Stimulated activated effector memory CD8-positive, alpha-beta T cell treated with anti-CD3 and anti-CD28 coated beads, Interleukin-12 subunit alpha, Interleukin-12 subunit beta, amount 100 ng/mL, for 72 hours (primary cell): Measurements from ENCODE around the gene AJAP1.

Experiments
- ATAC-seq: fragments of 150-1000 bp; cut with Tn5 transposase; 2 replicates; pipeline ENCODE4 v1.10.0; 2021
- DNase-seq, 2 donors: peaks; one replicate each; pipeline ENCODE4 v3.0.0; 2021 to 2022; ENCODE audit warnings: low spot score in 2 of 2
- H3K27ac Mint-ChIP-seq: one replicate; pipeline ENCODE4 v1.8.0; 2022; ENCODE audit warnings: mild to moderate bottlenecking, mixed read lengths
- H3K36me3 Mint-ChIP-seq: one replicate; pipeline ENCODE4 v1.8.0; 2022; ENCODE audit warnings: mild to moderate bottlenecking, mixed read lengths
- H3K4me1 Mint-ChIP-seq: one replicate; pipeline ENCODE4 v1.8.0; 2022; ENCODE audit warnings: mixed read lengths
- H3K4me3 Mint-ChIP-seq: one replicate; pipeline ENCODE4 v1.8.0; 2022; ENCODE audit warnings: mild to moderate bottlenecking, mixed read lengths
- H3K9me3 Mint-ChIP-seq: one replicate; pipeline ENCODE4 v1.8.0; 2022; ENCODE audit warnings: mixed read lengths

The AJAP1 gene

GRCh38 chr1:4710592-4711415 is 56.4 kb downstream of the AJAP1 start:
- H3K9me3 Mint-ChIP-seq, result no peaks in the 10 kb centered on the region
- peaks cover 6% of the 10 kb centered on the region for H3K4me1 Mint-ChIP-seq
- no peak overlapping the region for H3K4me3 Mint-ChIP-seq
- ATAC-seq (no peak), DNase-seq (no peak)
- no peaks in the 10 kb centered on the region for H3K36me3 Mint-ChIP-seq
- H3K27ac Mint-ChIP-seq, result no peak overlapping the region

GRCh38 chr1:4711416-4712275 is 57.2 kb downstream of the AJAP1 start:
- Mint-ChIP-seq H3K4me1 (peaks cover 6% of the 10 kb centered on the region), H3K36me3 (no peaks in the 10 kb centered on the region), H3K9me3 (peaks cover 2% of the 10 kb centered on the region), H3K27ac (no peak overlapping the region), H3K4me3 (no peak overlapping the region)
- no peak for DNase-seq
- ATAC-seq, result no peak

GRCh38 chr1:4713669-4714068 is 59.3 kb downstream of the AJAP1 start:
- Mint-ChIP-seq H3K27ac (no peak overlapping the region), H3K4me3 (no peak overlapping the region), H3K36me3 (no peaks in the 10 kb centered on the region), H3K4me1 (peaks cover 6% of the 10 kb centered on the region), H3K9me3 (peaks cover 2% of the 10 kb centered on the region)
- DNase-seq, result no peak
- ATAC-seq, result no peak

GRCh38 chr1:4716406-4716805 is 62.0 kb downstream of the AJAP1 start:
- no peak overlapping the region for H3K4me3 Mint-ChIP-seq
- ATAC-seq, result no peak
- no peaks in the 10 kb centered on the region for H3K4me1 Mint-ChIP-seq

GRCh38 chr1:4718071-4718470 is 63.7 kb downstream of the AJAP1 start:
- H3K9me3 Mint-ChIP-seq, result peaks cover 2% of the 10 kb centered on the region
- H3K27ac Mint-ChIP-seq, result no peak overlapping the region
- no peaks in the 10 kb centered on the region for H3K36me3 Mint-ChIP-seq
- H3K4me1 Mint-ChIP-seq, result no peaks in the 10 kb centered on the region
- no peak overlapping the region for H3K4me3 Mint-ChIP-seq
- DNase-seq, result no peak
- ATAC-seq, result no peak

More at GRCh38 chr1:4716406-4716805, 62.0 kb downstream of the AJAP1 start:
- Mint-ChIP-seq H3K9me3 (peaks cover 2% of the 10 kb centered on the region), H3K27ac (no peak overlapping the region), H3K36me3 (no peaks in the 10 kb centered on the region)
- no peak for DNase-seq

DNA sequence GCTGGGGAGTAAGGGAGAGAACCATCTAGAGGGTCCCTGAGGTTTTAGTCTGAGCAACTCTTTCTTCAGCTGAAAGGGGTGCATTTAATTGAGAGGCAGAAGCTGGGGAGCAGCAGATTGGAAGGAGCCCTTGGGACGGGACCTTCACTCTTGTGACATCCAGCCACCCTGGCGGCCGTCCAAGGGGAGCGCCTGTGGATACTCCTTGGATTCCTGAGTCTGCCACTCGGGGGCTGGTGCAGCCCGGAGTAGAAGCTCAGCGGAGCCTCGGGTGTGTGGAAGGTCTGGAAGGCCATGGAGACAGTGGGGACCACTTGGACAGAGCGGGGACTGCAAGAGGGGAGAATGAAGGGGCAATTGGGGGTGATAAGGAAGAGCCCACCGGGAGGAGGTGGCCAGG is 68.7 kb downstream of the AJAP1 start:
- no peak overlapping the region for H3K27ac Mint-ChIP-seq
- no peak overlapping the region for H3K4me3 Mint-ChIP-seq
- DNase-seq (no peak), ATAC-seq (no peak)
- no peaks in the 10 kb centered on the region for H3K36me3 Mint-ChIP-seq
- H3K4me1 Mint-ChIP-seq, result peaks cover 5% of the 10 kb centered on the region
- H3K9me3 Mint-ChIP-seq, result no peaks in the 10 kb centered on the region

- DNase-seq (no peak), ATAC-seq (no peak)
- H3K9me3 Mint-ChIP-seq, result no peaks in the 10 kb centered on the region
- H3K27ac Mint-ChIP-seq, result no peak overlapping the region
- no peaks in the 10 kb centered on the region for H3K36me3 Mint-ChIP-seq
- peaks cover 5% of the 10 kb centered on the region for H3K4me1 Mint-ChIP-seq
- H3K4me3 Mint-ChIP-seq, result no peak overlapping the region
Observed at GRCh38 chr1:4724001-4724400, 69.6 kb downstream of the AJAP1 start.

GRCh38 chr1:4724695-4725250 is 70.4 kb downstream of the AJAP1 start:
- Mint-ChIP-seq H3K9me3 (no peaks in the 10 kb centered on the region), H3K4me1 (peaks cover 5% of the 10 kb centered on the region), H3K4me3 (no peak overlapping the region), H3K36me3 (no peaks in the 10 kb centered on the region), H3K27ac (no peak overlapping the region)
- DNase-seq, result no peak
- no peak for ATAC-seq

DNA sequence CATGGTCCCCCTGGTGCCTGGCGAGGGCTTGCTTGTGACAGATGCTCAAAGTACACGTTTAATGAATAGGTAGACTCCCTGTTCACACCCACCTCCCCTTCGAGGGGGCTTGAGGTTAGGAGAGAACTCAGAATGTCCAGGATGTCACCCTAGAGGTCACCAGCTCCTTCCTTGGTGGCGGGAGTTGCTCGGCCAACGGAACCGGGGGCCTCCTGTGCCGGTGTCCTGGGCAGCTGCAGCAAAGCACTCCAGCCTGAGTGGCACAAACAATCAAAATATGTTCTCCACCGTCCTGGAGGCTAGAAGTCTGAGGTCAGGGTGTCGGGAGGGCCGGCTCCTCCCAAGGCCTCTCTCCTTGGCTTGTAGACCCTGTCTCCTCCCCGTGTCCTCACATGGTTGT is 71.0 kb downstream of the AJAP1 start:
- no peak for ATAC-seq
- H3K27ac Mint-ChIP-seq, result no peak overlapping the region
- DNase-seq, result no peak
- H3K4me3 Mint-ChIP-seq, result no peak overlapping the region
- H3K9me3 Mint-ChIP-seq, result no peaks in the 10 kb centered on the region
- H3K4me1 Mint-ChIP-seq, result peaks cover 5% of the 10 kb centered on the region
- no peaks in the 10 kb centered on the region for H3K36me3 Mint-ChIP-seq

GRCh38 chr1:4726620-4727341 is 72.4 kb downstream of the AJAP1 start:
- no peak overlapping the region for H3K4me3 Mint-ChIP-seq
- H3K4me1 Mint-ChIP-seq, result peaks cover 5% of the 10 kb centered on the region
- ATAC-seq, result no peak

GRCh38 chr1:4728319-4729089 is 74.1 kb downstream of the AJAP1 start:
- H3K9me3 Mint-ChIP-seq, result no peaks in the 10 kb centered on the region
- no peak overlapping the region for H3K27ac Mint-ChIP-seq
- DNase-seq (no peak), ATAC-seq (no peak)
- H3K4me3 Mint-ChIP-seq, result no peak overlapping the region
- no peaks in the 10 kb centered on the region for H3K36me3 Mint-ChIP-seq
- H3K4me1 Mint-ChIP-seq, result peaks cover 5% of the 10 kb centered on the region

More at GRCh38 chr1:4726620-4727341, 72.4 kb downstream of the AJAP1 start:
- Mint-ChIP-seq H3K27ac (no peak overlapping the region), H3K36me3 (no peaks in the 10 kb centered on the region), H3K9me3 (no peaks in the 10 kb centered on the region)
- no peak for DNase-seq

DNA sequence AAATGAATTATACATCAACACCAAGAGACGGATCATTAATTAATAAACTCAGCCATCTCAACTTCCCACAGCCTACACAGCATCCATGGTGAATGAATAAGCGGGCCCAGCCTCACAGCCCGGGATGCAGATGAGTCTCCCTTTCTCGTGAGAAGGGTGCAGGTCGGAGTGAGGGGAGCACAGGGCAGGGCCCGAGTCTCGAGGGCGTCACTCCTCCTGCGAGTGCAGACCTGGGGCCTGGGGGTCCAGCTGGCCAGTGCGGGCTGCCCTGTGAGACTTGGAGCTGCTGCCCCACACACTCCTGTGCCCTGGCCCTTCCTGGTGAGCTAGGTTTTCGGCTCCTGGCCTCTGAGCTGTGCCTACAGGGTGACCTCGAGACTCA is 74.7 kb downstream of the AJAP1 start:
- no peaks in the 10 kb centered on the region for H3K9me3 Mint-ChIP-seq
- no peak overlapping the region for H3K27ac Mint-ChIP-seq
- H3K4me1 Mint-ChIP-seq, result peaks cover 5% of the 10 kb centered on the region
- no peaks in the 10 kb centered on the region for H3K36me3 Mint-ChIP-seq
- H3K4me3 Mint-ChIP-seq, result no peak overlapping the region
- DNase-seq (no peak), ATAC-seq (no peak)

DNA sequence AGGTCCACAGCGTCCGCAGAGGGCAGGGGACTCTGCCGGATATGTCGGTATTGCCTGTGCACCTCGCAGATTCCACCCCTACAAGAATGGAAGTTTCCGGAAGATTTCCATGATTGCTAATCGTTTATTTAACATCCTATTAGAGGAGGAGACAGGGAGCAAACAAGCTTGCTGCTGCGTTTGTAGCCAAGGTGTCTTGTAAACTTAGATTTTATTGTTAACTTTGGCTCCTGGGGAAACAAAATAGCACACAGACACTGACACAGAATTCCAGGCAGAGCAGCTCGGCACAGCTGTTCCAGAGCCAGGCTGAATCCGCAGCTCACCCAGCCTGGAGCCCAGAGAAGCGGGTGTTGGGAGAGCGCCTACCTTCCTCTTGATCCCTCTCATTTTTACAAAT is 75.7 kb downstream of the AJAP1 start:
- no peak for ATAC-seq
- H3K36me3 Mint-ChIP-seq, result no peaks in the 10 kb centered on the region

DNA sequence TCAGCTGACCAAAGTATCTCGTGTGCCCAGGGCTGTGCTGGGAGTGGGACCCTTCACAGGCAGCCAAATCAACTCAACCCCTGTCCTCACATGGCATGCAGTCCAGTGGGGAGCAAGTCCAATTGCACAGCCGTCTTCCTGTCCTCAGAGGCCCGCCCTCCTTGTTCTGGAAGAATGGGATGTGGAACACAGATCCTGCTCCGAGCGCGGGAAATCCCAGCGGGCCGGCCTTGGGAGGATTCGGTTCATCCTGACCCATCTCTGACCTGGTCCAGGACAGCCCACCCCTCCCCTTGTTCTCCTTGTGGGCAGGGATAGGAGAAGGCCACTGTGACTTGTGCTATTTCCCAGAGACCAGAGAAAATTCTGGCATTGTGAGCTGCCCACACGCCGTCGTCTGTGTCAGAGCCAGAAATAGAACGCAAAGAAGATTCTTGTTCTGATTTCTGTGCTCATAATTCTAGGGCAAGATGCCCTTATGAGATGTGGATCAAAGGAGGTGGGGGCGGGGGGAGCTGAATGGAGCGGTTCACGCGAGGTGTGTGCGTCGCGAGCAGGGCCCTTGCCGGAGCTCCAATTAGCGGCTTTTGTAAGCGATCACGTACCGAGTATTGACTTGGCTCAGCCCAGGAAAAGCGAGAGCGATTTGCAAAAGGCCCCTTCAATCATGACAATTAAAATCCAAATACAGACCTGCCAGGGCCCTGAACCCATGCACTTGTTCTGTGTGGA is 79.2 kb downstream of the AJAP1 start:
- H3K36me3 Mint-ChIP-seq, result no peaks in the 10 kb centered on the region
- no peak overlapping the region for H3K27ac Mint-ChIP-seq
- H3K4me3 Mint-ChIP-seq, result no peak overlapping the region
- no peak for DNase-seq
- no peak for ATAC-seq
- H3K9me3 Mint-ChIP-seq, result peaks cover 4% of the 10 kb centered on the region
- no peaks in the 10 kb centered on the region for H3K4me1 Mint-ChIP-seq

More for the DNA sequence above, 75.7 kb downstream of the AJAP1 start:
- no peaks in the 10 kb centered on the region for H3K9me3 Mint-ChIP-seq
- DNase-seq, result no peak
- peaks cover 5% of the 10 kb centered on the region for H3K4me1 Mint-ChIP-seq
- H3K4me3 Mint-ChIP-seq, result no peak overlapping the region
- no peak overlapping the region for H3K27ac Mint-ChIP-seq
